NCI-H1048 (cell line): ENCODE measurements around the gene SLC4A3.
A peak's percentile ranks its signal among the peaks of the same experiment; 100 is the strongest.
"Not testable (repeated sequence)": the region's sequence is repeated elsewhere in the genome, so short reads cannot be mapped to it uniquely, and the experiment has no call there.

ENCODE experiments used
- DNase-seq: peaks from one replicate; lab custom pipeline; 2025; lab: John Stamatoyannopoulos, UW

SLC4A3 gene

GRCh38 chr2:219679041-219679440 lies 51.6 kb downstream of the SLC4A3 start:
- DNase-seq, result no peak

GRCh38 chr2:219679571-219679970 lies 52.1 kb downstream of the SLC4A3 start:
- no peak for DNase-seq

- DNase-seq, result no peak
Observed at GRCh38 chr2:219680958-219681693, 53.7 kb downstream of the SLC4A3 start.

- no peak for DNase-seq
Observed at GRCh38 chr2:219681694-219682300, 54.4 kb downstream of the SLC4A3 start.

- DNase-seq, result not testable (repeated sequence)
Observed at GRCh38 chr2:219683474-219683873, 56.0 kb downstream of the SLC4A3 start.

GRCh38 chr2:219684721-219685689 lies 57.6 kb downstream of the SLC4A3 start:
- peak; percentile 31 for DNase-seq

- no peak for DNase-seq
Observed at GRCh38 chr2:219687272-219687671, 59.8 kb downstream of the SLC4A3 start.

GRCh38 chr2:219687882-219688559 lies 60.6 kb downstream of the SLC4A3 start:
- no peak for DNase-seq

- DNase-seq, result no peak
Observed at GRCh38 chr2:219688560-219689445, 61.4 kb downstream of the SLC4A3 start.

GRCh38 chr2:219689676-219690628 lies 62.5 kb downstream of the SLC4A3 start:
- no peak for DNase-seq

- no peak for DNase-seq
Observed at GRCh38 chr2:219691571-219691970, 64.1 kb downstream of the SLC4A3 start.
